ENCODE data around the gene FOXN3.

GRCh38 chr14:89267163-89267562 lies 149.9 kb downstream of the FOXN3 start:
- TF ChIP-seq CTCF (IDR thresholded peaks at IDR 0.05; ENCODE audit: poor library complexity, severe bottlenecking) = no peak
- TF ChIP-seq EP300 (conservative IDR thresholded peaks at IDR 0.05; ENCODE audit: poor library complexity, severe bottlenecking) = no peak

Measured in neural cell (in vitro differentiated cells).